Fibroblast of skin of abdomen (primary cell): ENCODE results near the gene HRH1. TPM values are rescaled to one million over a fixed set of nuclear protein-coding genes. Genes with fewer than 3 reads are reported as not detected.
"Not testable (repeated sequence)": the region's sequence is repeated elsewhere in the genome, so short reads cannot be mapped to it uniquely, and the experiment has no call there.

ENCODE experiments used
- DNase-seq: peaks from one replicate; pipeline ENCODE4 v3.0.0-alpha.2; 2013
- polyA plus RNA-seq, 2 experiments: library from polyadenylated mRNA; unstranded; fragments of 120-200 nt; gene quantifications; one replicate each; pipeline ENCODE4 v1.2.1, GENCODE V29; 2013; ENCODE audit not compliant: insufficient read length in 2 of 2

HRH1 gene, protein sequence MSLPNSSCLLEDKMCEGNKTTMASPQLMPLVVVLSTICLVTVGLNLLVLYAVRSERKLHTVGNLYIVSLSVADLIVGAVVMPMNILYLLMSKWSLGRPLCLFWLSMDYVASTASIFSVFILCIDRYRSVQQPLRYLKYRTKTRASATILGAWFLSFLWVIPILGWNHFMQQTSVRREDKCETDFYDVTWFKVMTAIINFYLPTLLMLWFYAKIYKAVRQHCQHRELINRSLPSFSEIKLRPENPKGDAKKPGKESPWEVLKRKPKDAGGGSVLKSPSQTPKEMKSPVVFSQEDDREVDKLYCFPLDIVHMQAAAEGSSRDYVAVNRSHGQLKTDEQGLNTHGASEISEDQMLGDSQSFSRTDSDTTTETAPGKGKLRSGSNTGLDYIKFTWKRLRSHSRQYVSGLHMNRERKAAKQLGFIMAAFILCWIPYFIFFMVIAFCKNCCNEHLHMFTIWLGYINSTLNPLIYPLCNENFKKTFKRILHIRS
- 7.3 TPM for polyA plus RNA-seq (2013, experiment 1 of 2; ENCODE audit: insufficient read length)
- 7.3 TPM for polyA plus RNA-seq (2013, experiment 2 of 2; ENCODE audit: insufficient read length)

- DNase-seq: peak; percentile 17
Measured at GRCh38 chr3:11154036-11154952, at the start of gene HRH1. Gene HRH1 (plus strand): TSS chr3:11154493. CDS start chr3:11259038, 104,545 bp downstream.

- DNase-seq: not testable (repeated sequence)
Measured at GRCh38 chr3:11113316-11113715, 41.0 kb upstream of the HRH1 start.

- DNase-seq: no peak
Measured at GRCh38 chr3:11115548-11115947, 38.7 kb upstream of the HRH1 start.

DNA sequence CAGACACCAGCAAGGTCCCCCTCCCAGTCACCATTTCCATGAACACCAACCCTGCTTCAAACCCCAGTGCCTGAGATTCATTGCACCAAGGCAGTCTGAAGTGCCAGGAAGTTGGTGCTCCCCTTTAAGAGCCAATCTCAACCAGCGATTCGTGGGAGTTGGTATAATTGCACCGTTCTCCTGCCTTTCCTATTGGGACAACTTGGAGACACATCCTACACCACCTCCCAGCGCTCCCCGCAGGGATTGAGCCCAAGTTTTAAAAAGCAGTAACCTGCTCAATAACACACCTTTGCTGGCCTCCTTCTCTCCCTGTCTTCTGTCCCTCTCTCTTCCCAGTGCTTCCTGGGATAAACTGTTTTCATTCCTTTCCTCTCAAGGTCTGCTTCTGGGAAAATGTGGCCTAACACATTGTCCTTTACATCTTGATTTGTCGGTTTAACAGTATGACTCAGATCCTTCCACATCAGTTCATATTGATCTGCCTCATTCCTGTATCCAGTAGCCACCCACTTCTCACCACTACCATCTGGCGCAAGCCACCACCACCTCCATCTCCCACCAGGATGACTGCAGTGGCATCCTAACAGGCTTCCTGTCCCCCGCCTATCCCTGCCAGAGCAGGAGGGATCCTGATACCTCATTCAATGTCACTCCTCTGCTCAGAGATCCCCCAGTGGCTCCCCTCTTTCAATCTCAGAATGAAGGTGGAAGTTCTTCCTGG, 37.8 kb upstream of the HRH1 start:
- peak; percentile 31 for DNase-seq

- DNase-seq: no peak
Measured at GRCh38 chr3:11117591-11117990, 36.7 kb upstream of the HRH1 start.

DNA sequence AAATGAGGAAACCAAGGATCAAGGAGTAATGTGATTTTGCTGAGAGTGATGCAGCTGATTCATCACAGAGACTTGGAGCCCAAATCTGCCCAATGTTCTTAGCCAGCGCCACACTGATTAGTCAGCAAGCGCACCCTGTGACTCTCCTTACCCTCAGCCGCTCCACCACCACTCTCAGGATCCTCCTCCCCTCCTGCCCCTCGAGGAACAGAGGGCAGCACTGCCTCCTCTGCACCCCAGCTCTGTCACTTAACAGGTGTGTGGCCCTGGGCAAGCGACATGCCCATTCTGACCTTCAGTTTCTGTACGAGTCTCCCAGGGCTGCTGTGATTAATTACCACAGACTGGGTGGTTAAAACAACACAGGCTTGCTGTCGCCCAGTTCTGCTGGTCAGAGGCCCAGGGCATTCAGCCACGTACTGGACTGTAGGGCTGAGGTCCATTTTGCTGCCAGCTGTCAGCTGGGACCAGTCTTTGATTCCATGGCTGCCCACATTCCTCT, 36.1 kb upstream of the HRH1 start:
- peak; percentile 49 for DNase-seq

- DNase-seq: no peak
Measured at GRCh38 chr3:11120091-11120805, 34.0 kb upstream of the HRH1 start.

- no peak for DNase-seq
Measured at GRCh38 chr3:11126653-11127052, 27.6 kb upstream of the HRH1 start.

GRCh38 chr3:11128682-11129632, 25.3 kb upstream of the HRH1 start:
- no peak for DNase-seq

DNA sequence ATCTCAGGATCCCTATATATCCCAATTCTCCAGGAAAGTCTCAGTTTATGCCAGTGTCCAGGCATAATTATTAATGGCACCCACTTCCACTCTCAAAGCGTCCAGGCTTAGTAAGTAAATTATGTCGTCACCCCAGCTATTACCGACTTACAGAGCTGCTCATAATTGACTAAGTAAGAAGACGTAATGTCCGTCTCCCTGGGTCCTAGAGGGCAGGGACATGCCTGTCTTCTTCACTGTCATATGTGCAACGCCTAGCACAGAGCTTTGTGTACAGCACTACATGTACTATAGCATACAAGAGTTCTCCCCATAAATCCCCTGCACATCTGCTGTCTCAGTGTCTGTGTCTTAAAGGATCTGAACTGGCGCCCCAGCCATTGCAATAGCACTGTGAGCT, 23.9 kb upstream of the HRH1 start:
- no peak for DNase-seq

- DNase-seq: no peak
Measured at GRCh38 chr3:11131371-11131770, 22.9 kb upstream of the HRH1 start.

- not testable (repeated sequence) for DNase-seq
Measured at GRCh38 chr3:11131886-11132285, 22.4 kb upstream of the HRH1 start.

DNA sequence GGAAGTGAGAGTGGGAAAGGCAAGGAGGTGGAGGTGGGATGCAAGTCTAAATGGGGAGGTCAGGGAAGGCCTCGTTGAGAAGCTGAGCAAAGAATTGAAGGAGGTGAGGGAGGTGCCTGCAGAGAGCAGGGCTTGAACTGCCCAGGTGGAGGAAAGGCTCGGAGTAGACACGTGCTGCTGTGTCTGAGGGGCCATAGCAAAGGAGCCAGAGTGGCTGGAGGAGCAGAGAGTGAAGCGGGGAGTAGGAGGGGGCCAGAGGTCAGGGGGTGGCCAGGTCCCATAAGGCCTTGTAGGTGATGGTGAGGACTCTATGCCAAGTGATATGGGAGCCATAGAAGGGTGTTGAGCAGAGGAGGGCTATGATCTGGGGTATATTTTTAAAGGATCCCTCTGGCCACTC, 21.4 kb upstream of the HRH1 start:
- no peak for DNase-seq

GRCh38 chr3:11134794-11135193, 19.5 kb upstream of the HRH1 start:
- DNase-seq: peak; percentile 18

- peak; percentile 22 for DNase-seq
Measured at GRCh38 chr3:11136116-11136515, 18.2 kb upstream of the HRH1 start.

DNA sequence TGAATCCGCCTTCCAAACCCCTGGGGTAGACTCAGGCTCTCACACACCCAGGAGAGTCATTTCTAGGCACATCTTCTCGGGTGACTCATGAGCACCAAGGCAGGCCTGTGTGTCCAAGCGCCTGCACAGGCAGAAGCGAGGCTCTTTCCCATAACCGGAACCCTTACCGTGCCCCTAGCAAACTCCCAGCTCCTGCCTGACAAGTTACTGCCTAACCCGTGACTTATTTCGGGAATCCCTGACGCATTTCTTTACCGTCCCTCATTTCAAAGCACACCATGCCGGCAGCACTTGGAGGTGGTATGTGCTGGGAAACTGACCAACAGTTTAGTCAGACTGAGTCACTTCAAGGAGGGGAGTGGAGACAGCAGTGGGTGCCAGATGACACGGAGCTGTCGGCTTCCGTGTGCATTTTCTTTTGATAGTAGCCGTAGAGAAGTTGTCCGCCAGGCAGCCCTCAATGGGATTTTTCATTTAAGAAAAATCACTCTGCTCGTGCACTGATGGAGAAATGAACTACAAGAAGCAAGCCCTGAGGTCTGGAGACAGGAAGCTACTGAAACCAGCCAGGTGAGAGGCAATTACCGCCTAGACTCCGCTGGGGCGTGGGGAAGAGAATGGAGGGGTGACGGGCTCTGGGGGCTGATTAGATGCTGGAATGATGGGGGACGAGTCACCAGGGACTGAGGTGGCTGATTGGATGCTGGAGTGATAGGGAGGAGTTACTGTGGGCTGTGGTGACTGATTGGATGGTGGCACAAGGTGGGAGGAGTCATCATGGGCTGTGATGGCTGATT, 17.3 kb upstream of the HRH1 start:
- peak; percentile 100 for DNase-seq

GRCh38 chr3:11137627-11137959, 16.7 kb upstream of the HRH1 start:
- DNase-seq: no peak

DNA sequence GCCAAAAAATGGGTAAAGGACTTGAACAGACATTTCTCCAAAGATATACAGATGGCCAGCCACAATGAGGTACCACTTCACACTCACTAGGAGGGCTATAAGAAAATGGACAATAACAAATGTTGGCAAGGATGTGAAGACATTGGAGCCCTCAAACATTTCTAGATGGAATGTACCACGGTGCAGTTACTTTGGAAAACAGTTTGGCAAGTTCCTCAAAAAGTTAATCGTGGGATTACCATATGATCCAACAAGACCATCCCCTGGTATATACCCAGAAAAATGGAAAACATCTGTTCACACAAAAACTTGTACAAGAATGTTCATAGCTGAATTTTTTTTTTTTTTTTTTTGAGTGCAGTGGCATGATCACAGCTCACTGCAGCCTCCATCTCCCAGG, 15.9 kb upstream of the HRH1 start:
- DNase-seq: peak; percentile 26

GRCh38 chr3:11140030-11140712, 14.1 kb upstream of the HRH1 start:
- peak; percentile 5 for DNase-seq
